HL-60 (cell line): ENCODE data around the gene DYNC1I1.
"Not testable (repeated sequence)": the region's sequence is repeated elsewhere in the genome, so short reads cannot be mapped to it uniquely, and the experiment has no call there.

Experiments
- DNase-seq, 2 experiments: peaks; one replicate each; pipeline ENCODE4 v3.0.0-alpha.2; 2010 to 2020; ENCODE audit warnings: low read depth in 1 of 2, low spot score in 1 of 2
- H3K27ac ChIP-seq: fragments of 250-450 bp; sonication (Bioruptor Pico); replicated peaks from 2 replicates; pipeline ENCODE4 v1.5.1; 2020; ENCODE audit warnings: mild to moderate bottlenecking, moderate library complexity
- H3K27me3 ChIP-seq: fragments of 250-450 bp; sonication (Bioruptor Pico); 2 replicates; pipeline ENCODE4 v1.5.1; 2021; ENCODE audit warnings: mild to moderate bottlenecking, moderate library complexity; ENCODE audit not compliant: insufficient read depth, poor library complexity, severe bottlenecking
- H3K4me3 ChIP-seq: replicated peaks from 2 replicates; pipeline ENCODE4 v1.5.1; 2011; ENCODE audit warnings: mild to moderate bottlenecking, control low read depth, low read length; ENCODE audit not compliant: insufficient read depth
- CTCF ChIP-seq: IDR thresholded peaks from one replicate; pipeline ENCODE4 v1.5.1; 2011; ENCODE audit warnings: low read length, control low read depth, inconsistent platforms; ENCODE audit not compliant: insufficient read depth
- GABPA ChIP-seq: IDR thresholded peaks from 2 replicates; pipeline ENCODE4 v1.6.1; 2012; ENCODE audit warnings: low read depth
- POLR2AphosphoS5 ChIP-seq: IDR thresholded peaks from 2 replicates; pipeline ENCODE4 v1.6.1; 2012; ENCODE audit warnings: low read depth
- SPI1 ChIP-seq: IDR thresholded peaks from 2 replicates; pipeline ENCODE4 v1.6.1; 2012; ENCODE audit warnings: low read depth, mild to moderate bottlenecking, borderline replicate concordance
- TF ChIP-seq, protein P1 (sequence below): IDR thresholded peaks from 2 replicates; pipeline ENCODE4 v1.6.1; 2012; ENCODE audit warnings: low read depth; ENCODE audit not compliant: insufficient replicate concordance

DYNC1I1 gene

GRCh38 chr7:95931460-95932232, 159.3 kb downstream of the DYNC1I1 start:
- Histone ChIP-seq H3K27me3 (peaks cover 2% of the 10 kb centered on the region), H3K4me3 (no peak overlapping the region), H3K27ac (no peak overlapping the region)
- no peak for DNase-seq
- TF ChIP-seq GABPA: no peak
- TF ChIP-seq CTCF: no peak
- TF ChIP-seq, protein P1, sequence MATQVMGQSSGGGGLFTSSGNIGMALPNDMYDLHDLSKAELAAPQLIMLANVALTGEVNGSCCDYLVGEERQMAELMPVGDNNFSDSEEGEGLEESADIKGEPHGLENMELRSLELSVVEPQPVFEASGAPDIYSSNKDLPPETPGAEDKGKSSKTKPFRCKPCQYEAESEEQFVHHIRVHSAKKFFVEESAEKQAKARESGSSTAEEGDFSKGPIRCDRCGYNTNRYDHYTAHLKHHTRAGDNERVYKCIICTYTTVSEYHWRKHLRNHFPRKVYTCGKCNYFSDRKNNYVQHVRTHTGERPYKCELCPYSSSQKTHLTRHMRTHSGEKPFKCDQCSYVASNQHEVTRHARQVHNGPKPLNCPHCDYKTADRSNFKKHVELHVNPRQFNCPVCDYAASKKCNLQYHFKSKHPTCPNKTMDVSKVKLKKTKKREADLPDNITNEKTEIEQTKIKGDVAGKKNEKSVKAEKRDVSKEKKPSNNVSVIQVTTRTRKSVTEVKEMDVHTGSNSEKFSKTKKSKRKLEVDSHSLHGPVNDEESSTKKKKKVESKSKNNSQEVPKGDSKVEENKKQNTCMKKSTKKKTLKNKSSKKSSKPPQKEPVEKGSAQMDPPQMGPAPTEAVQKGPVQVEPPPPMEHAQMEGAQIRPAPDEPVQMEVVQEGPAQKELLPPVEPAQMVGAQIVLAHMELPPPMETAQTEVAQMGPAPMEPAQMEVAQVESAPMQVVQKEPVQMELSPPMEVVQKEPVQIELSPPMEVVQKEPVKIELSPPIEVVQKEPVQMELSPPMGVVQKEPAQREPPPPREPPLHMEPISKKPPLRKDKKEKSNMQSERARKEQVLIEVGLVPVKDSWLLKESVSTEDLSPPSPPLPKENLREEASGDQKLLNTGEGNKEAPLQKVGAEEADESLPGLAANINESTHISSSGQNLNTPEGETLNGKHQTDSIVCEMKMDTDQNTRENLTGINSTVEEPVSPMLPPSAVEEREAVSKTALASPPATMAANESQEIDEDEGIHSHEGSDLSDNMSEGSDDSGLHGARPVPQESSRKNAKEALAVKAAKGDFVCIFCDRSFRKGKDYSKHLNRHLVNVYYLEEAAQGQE: no peak
- TF ChIP-seq SPI1: no peak
- no peak for TF ChIP-seq POLR2AphosphoS5

DNA sequence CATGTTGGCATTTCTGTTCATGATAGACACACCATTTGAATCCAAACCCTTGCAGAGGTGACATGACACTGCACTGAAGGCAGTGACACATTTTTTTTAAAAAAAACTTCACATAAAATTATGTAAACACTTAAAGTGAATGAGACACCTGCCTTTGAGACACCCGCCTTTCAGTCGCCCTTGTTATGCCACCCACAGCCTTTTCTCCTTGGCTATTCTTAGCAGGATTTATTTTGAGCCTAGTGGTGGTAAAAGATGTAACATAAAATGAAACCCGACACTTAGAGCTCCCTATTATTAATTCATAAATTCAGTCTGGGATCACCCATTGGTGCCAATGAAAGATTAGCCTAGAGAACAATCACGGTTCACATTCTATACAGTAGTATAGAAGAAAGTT, 161.3 kb downstream of the DYNC1I1 start:
- no peak for DNase-seq
- peaks cover 2% of the 10 kb centered on the region for H3K27me3 ChIP-seq
- H3K4me3 ChIP-seq: no peak overlapping the region
- H3K27ac ChIP-seq: no peak overlapping the region
- no peak for TF ChIP-seq GABPA
- TF ChIP-seq POLR2AphosphoS5: no peak
- TF ChIP-seq, protein P1: no peak
- no peak for TF ChIP-seq CTCF
- no peak for TF ChIP-seq SPI1

DNA sequence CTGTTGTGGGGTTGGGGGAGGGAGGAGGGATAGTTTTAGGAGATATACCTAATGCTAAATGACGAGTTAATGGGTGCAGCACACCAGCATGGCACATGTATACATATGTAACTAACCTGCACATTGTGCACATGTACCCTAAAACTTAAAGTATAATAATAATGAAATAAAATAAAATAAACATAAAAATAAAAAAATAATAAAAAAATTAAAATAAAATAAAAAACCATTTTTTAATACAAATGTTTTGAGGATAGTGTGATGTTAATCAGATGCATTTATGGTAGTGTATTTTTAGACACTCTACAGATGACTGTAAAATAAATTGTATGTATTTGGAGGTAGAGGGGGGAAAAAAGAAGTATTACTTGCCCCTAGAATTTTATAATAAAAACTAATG, 172.5 kb downstream of the DYNC1I1 start:
- not testable (repeated sequence) for H3K27ac ChIP-seq, H3K27me3 ChIP-seq, H3K4me3 ChIP-seq, DNase-seq

DNA sequence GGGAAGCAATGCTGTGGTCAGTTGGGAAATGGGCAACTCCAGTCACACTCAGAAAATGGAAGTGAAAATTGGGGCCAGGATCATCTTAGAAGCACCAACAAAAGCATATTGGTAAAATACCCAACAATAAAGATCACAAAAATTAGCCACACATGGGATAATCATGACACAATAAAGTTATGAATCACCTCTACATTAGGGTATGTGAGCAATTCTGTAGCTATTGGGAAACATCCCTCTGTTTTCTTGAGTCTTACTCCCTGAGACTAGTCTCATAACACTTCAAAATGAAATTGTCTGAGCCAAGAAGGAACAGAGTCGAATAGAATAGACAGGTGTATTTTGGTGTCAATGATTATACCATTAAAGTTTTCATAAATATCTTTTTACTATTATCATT, 178.3 kb downstream of the DYNC1I1 start:
- Histone ChIP-seq H3K27me3 (peaks cover 3% of the 10 kb centered on the region), H3K27ac (no peak overlapping the region), H3K4me3 (no peak overlapping the region)
- DNase-seq: no peak
- no peak for TF ChIP-seq SPI1

- TF ChIP-seq, protein P1: no peak
- no peak for TF ChIP-seq POLR2AphosphoS5
- Histone ChIP-seq H3K27ac (no peak overlapping the region), H3K4me3 (no peak overlapping the region), H3K27me3 (peaks cover 3% of the 10 kb centered on the region)
- DNase-seq: no peak
Measured at GRCh38 chr7:95951531-95951930, 179.2 kb downstream of the DYNC1I1 start.
